Natural killer cell (primary cell): ENCODE measurements around the gene UBL5. TPM values are rescaled to one million over a fixed set of nuclear protein-coding genes. Genes with fewer than 3 reads are reported as not detected.

Source experiments
- ATAC-seq, 3 donors: fragments of 150-1000 bp in 2 of 3; fragments of 200-7000 bp in 1 of 3; cut with Tn5 transposase; 1 replicate in 1 of 3; 2 replicates in 2 of 3; pipeline ENCODE4 v1.10.0; 2021; ENCODE audit warnings: mild to moderate bottlenecking in 2 of 3, moderate library complexity in 2 of 3
- DNase-seq, 2 donors: peaks; one replicate each; pipeline versions ENCODE4 v3.0.0 to v3.0.0-alpha.2; 2013 to 2021; ENCODE audit warnings: mixed read lengths in 1 of 2
- H3K27ac ChIP-seq: one replicate; pipeline ENCODE4 v1.5.1; 2013; ENCODE audit warnings: mild to moderate bottlenecking, low read length
- H3K27me3 ChIP-seq: one replicate; pipeline ENCODE4 v1.6.1; 2013; ENCODE audit warnings: low read length; ENCODE audit not compliant: control insufficient read depth, insufficient read depth
- H3K36me3 ChIP-seq: one replicate; pipeline ENCODE4 v1.6.1; 2013; ENCODE audit warnings: low read length; ENCODE audit not compliant: control insufficient read depth, insufficient read depth
- H3K4me1 ChIP-seq: one replicate; pipeline ENCODE4 v1.6.1; 2013; ENCODE audit warnings: low read length; ENCODE audit not compliant: control insufficient read depth, insufficient read depth
- H3K4me3 ChIP-seq: one replicate; pipeline ENCODE4 v1.5.1; 2013; ENCODE audit warnings: low read length
- H3K9me3 ChIP-seq: one replicate; pipeline ENCODE4 v1.6.1; 2013; ENCODE audit warnings: low read length; ENCODE audit not compliant: control insufficient read depth, insufficient read depth
- H3K27ac Mint-ChIP-seq, 2 donors: one replicate each; pipeline ENCODE4 v1.8.0; 2022; ENCODE audit warnings: mild to moderate bottlenecking in 2 of 2, mixed read lengths in 2 of 2, moderate library complexity in 1 of 2
- H3K27me3 Mint-ChIP-seq, 2 donors: one replicate each; pipeline ENCODE4 v1.8.0; 2022; ENCODE audit warnings: low read depth in 2 of 2, mixed read lengths in 2 of 2
- H3K36me3 Mint-ChIP-seq: one replicate; pipeline ENCODE4 v1.8.0; 2022; ENCODE audit warnings: mixed read lengths
- H3K4me1 Mint-ChIP-seq, 2 donors: one replicate each; pipeline ENCODE4 v1.8.0; 2022; ENCODE audit warnings: mixed read lengths in 2 of 2
- H3K4me3 Mint-ChIP-seq: one replicate; pipeline ENCODE4 v1.8.0; 2022; ENCODE audit warnings: mild to moderate bottlenecking, moderate library complexity, mixed read lengths
- H3K9me3 Mint-ChIP-seq, 2 donors: one replicate each; pipeline ENCODE4 v1.8.0; 2022; ENCODE audit warnings: mixed read lengths in 2 of 2
- WGBS: methylation state at CpG from one replicate; pipeline ENCODE4 v1.1.7; 2013; ENCODE audit warnings: missing lambda C conversion rate; ENCODE audit not compliant: insufficient coverage; 5-methylcytosine and 5-hydroxymethylcytosine counted together
- intact Hi-C: fragments of 100-400 bp; cut with micrococcal nuclease; formaldehyde crosslinking; loops from one replicate; pipeline ENCODE4 v1.14.2; 2022
- total RNA-seq, 4 donors: library from RNA; stranded (reverse); fragments of 120-200 nt in 1 of 4; gene quantifications; one replicate each; pipeline versions ENCODE4 v1.2.3 to v1.2.4, GENCODE V29; 2013 to 2022
- TF ChIP-seq, protein P1 (sequence below): fragments of 200-600 bp; IDR thresholded peaks from one replicate; pipeline ENCODE4 v1.8.0; 2022; ENCODE audit warnings: antibody characterized with exemption

UBL5 gene
- total RNA-seq, 3 donors from 2014 or later (not counting 1 experiment from before 2014, with no cell fraction given), result 193 to 239 (median 194) TPM

DNA sequence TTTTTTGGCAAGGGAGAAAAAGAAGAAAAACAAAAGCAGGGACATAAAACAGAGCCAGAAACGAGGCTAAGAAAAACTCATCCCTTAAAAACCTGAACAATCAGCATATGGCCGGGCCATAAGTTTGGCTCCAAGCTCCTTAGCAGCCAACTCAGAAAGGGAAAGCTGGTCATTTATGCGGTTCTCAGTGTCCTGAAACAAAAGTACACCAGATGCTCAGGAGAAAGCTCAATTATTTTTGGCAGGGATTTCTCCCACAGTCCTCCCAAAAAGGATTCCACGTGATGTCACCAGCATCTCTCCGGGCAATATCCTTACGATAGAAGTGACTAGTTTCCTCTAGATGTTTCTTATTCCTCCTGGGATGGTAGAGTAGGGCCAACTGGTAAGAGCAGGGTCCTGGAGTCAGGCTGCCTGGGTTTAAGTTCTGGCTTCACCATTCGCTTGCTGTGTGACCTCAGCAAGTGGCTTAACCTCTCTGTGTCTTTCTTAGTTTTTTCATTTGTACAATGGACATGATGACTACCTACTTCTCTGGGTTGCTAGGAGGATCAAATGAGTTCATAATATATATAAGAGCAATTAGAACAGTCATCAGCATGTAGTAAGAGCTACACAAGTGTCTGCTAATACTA is 41.4 kb downstream of the UBL5 start:
- Mint-ChIP-seq H3K36me3 (no peaks in the 10 kb centered on the region), H3K4me1 (peaks cover 18% of the 10 kb centered on the region in 2 donors), H3K27ac (no peak overlapping the region), H3K4me3 (no peak overlapping the region), H3K9me3 (no peaks in the 10 kb centered on the region), H3K27me3 (no peaks in the 10 kb centered on the region)
- 89% methylated on average over 7 of the region's 7 CpGs for WGBS
- H3K9me3 ChIP-seq, result no peaks in the 10 kb centered on the region
- no peak for ATAC-seq
- intact Hi-C loops, result no loop called here
- H3K4me3 ChIP-seq, result no peak overlapping the region
- H3K36me3 ChIP-seq, result no peaks in the 10 kb centered on the region
- H3K27ac ChIP-seq, result no peak overlapping the region
- peaks cover 28% of the 10 kb centered on the region for H3K4me1 ChIP-seq
- DNase-seq, result no peak
- TF ChIP-seq, protein P1, sequence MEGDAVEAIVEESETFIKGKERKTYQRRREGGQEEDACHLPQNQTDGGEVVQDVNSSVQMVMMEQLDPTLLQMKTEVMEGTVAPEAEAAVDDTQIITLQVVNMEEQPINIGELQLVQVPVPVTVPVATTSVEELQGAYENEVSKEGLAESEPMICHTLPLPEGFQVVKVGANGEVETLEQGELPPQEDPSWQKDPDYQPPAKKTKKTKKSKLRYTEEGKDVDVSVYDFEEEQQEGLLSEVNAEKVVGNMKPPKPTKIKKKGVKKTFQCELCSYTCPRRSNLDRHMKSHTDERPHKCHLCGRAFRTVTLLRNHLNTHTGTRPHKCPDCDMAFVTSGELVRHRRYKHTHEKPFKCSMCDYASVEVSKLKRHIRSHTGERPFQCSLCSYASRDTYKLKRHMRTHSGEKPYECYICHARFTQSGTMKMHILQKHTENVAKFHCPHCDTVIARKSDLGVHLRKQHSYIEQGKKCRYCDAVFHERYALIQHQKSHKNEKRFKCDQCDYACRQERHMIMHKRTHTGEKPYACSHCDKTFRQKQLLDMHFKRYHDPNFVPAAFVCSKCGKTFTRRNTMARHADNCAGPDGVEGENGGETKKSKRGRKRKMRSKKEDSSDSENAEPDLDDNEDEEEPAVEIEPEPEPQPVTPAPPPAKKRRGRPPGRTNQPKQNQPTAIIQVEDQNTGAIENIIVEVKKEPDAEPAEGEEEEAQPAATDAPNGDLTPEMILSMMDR, result no peak
- no peaks in the 10 kb centered on the region for H3K27me3 ChIP-seq

DNA sequence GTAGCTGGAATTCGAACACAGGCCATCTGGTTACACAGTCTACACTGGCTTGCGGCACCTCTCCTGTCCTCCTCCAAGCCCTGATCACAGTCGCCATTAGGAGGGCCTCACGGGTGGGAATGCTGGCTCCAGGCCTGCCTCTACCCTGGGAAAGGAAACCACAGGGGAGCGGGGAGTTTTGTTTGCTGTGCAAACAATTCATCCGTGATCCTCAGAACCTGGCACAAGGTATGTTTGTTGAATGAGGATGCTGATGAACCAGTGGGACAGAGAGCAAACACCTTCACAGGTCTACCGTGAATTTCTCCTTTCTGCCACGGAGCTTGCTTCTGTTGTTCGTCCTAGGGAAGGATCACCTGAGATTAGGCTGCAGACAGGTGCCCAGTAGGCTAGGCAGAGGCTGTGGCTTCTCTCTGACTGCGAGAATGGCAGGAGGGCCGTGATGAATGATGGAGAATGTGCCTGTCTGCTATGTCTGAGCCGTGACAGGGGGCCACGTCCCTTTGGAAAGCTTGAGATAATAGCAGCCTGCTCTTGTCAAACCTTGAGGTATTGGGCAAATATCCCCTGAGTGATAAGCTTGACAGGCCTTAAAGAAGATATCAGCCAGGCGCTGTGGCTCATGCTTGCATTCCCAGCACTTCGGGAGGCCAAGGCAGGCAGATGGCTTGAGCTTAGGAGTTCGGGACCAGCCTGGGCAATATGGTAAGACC is 44.1 kb downstream of the UBL5 start:
- H3K4me3 Mint-ChIP-seq, result no peak overlapping the region
- intact Hi-C loops, result no loop called here
- H3K36me3 ChIP-seq, result no peaks in the 10 kb centered on the region
- peaks cover 2% of the 10 kb centered on the region for H3K27me3 ChIP-seq
- no peak overlapping the region for H3K4me3 ChIP-seq
- H3K9me3 ChIP-seq, result no peaks in the 10 kb centered on the region
- WGBS, result 82% methylated on average over 15 of the region's 16 CpGs
- no peaks in the 10 kb centered on the region for H3K36me3 Mint-ChIP-seq
- DNase-seq, result no peak
- no peaks in the 10 kb centered on the region for H3K27me3 Mint-ChIP-seq
- TF ChIP-seq, protein P1, result no peak
- peaks cover 6% of the 10 kb centered on the region for H3K4me1 ChIP-seq
- no peak for ATAC-seq
- no peaks in the 10 kb centered on the region for H3K9me3 Mint-ChIP-seq
- H3K27ac ChIP-seq, result no peak overlapping the region
- H3K27ac Mint-ChIP-seq, result no peak overlapping the region
- H3K4me1 Mint-ChIP-seq, result peaks cover 2% of the 10 kb centered on the region in 2 donors

DNA sequence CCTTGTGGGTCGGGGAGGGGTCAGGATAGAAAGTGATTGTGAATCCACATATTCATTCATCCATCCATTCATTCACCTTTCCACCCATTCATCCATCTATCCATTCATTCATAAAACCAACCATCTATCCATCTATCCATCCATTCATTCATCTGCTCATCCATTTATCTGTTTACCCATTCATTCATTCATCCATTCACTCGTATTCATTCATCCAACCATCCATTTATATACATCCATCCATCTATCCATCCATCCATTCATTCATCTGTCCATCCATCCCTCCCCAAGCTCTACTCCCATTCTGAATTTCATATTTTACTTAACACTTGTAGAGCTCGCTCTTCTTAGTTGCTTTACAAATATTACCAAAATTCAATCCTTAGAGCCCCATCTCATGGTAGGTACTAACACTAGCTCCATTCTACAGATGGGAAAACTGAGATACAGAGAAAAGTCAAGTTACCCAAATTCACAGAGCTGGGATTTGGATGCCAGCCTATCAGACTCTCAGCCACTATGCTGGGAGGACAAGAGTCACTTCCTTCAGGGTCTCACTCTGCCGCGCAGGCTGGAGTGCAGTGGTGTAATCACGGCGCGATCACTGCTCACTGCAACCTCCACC is 45.0 kb downstream of the UBL5 start:
- Histone ChIP-seq H3K4me3 (no peak overlapping the region), H3K27ac (no peak overlapping the region), H3K9me3 (no peaks in the 10 kb centered on the region), H3K36me3 (no peaks in the 10 kb centered on the region), H3K27me3 (peaks cover 2% of the 10 kb centered on the region), H3K4me1 (no peaks in the 10 kb centered on the region)
- Mint-ChIP-seq H3K9me3 (no peaks in the 10 kb centered on the region), H3K36me3 (no peaks in the 10 kb centered on the region), H3K4me1 (no peaks in the 10 kb centered on the region), H3K27me3 (no peaks in the 10 kb centered on the region), H3K27ac (no peak overlapping the region), H3K4me3 (no peak overlapping the region)
- WGBS, result 89% methylated on average over 8 of the region's 8 CpGs
- ATAC-seq (no peak), DNase-seq (no peak)
- TF ChIP-seq, protein P1, result no peak
- intact Hi-C loops, result no loop called here
